ENCODE measurements around the gene WWOX. TPM values are rescaled to one million over a fixed set of nuclear protein-coding genes. Genes with fewer than 3 reads are reported as not detected.

WWOX gene
- total RNA-seq, 1 donor from 2014 or later = 16.7 TPM

- Histone ChIP-seq H3K27ac (ENCODE audit: low read depth, low read length) (no peak overlapping the region), H3K27me3 (ENCODE audit: control insufficient read depth in 3 of 3, insufficient read depth in 3 of 3, low read length in 3 of 3) (no peaks in the 10 kb centered on the region), H3K4me1 (ENCODE audit: control insufficient read depth in 3 of 3, insufficient read depth in 3 of 3, low read length in 3 of 3) (no peaks in the 10 kb centered on the region), H3K36me3 (ENCODE audit: control insufficient read depth in 3 of 3, insufficient read depth in 3 of 3, low read length in 3 of 3) (no peaks in the 10 kb centered on the region), H3K9me3 (ENCODE audit: control insufficient read depth in 3 of 3, low read length in 3 of 3) (no peaks in the 10 kb centered on the region), H3K4me3 (ENCODE audit: low read length in 3 of 3) (no peak overlapping the region), H3K9ac (ENCODE audit: low read depth in 1 of 3, low read length in 3 of 3) (no peak overlapping the region)
These were observed 752.7 kb downstream of the WWOX start for GRCh38 chr16:78852081-78852635.

DNA sequence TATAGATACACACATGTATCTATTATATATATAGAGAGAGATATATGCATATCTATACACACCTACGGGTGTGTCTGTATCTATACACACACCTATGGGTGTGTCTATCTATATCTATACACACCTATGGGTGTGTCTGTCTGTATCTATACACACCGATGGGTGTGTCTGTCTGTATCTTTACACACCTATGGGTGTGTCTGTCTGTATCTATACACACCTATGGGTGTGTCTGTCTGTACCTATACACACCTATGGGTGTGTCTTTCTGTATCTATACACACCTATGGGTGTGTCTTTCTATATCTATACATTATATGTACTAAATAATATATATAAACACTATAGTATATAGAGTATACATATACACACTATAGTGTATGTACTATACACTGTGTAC lies 762.6 kb downstream of the WWOX start:
- Histone ChIP-seq H3K36me3 (ENCODE audit: control insufficient read depth in 3 of 3, insufficient read depth in 3 of 3, low read length in 3 of 3) (no peaks in the 10 kb centered on the region), H3K9ac (ENCODE audit: low read depth in 1 of 3, low read length in 3 of 3) (no peak overlapping the region), H3K27me3 (ENCODE audit: control insufficient read depth in 3 of 3, insufficient read depth in 3 of 3, low read length in 3 of 3) (no peaks in the 10 kb centered on the region), H3K4me1 (ENCODE audit: control insufficient read depth in 3 of 3, insufficient read depth in 3 of 3, low read length in 3 of 3) (peaks cover 10 to 12% (median 10%) of the 10 kb centered on the region in 3 donors), H3K4me3 (ENCODE audit: low read length in 3 of 3) (no peak overlapping the region), H3K27ac (ENCODE audit: low read depth, low read length) (no peak overlapping the region), H3K9me3 (ENCODE audit: control insufficient read depth in 3 of 3, low read length in 3 of 3) (no peaks in the 10 kb centered on the region)

- Histone ChIP-seq H3K4me1 (ENCODE audit: control insufficient read depth in 3 of 3, insufficient read depth in 3 of 3, low read length in 3 of 3) (peaks cover 16% of the 10 kb centered on the region in 3 donors), H3K9me3 (ENCODE audit: control insufficient read depth in 3 of 3, low read length in 3 of 3) (no peaks in the 10 kb centered on the region), H3K27ac (ENCODE audit: low read depth, low read length) (peak overlapping the region; percentile 44), H3K27me3 (ENCODE audit: control insufficient read depth in 3 of 3, insufficient read depth in 3 of 3, low read length in 3 of 3) (no peaks in the 10 kb centered on the region), H3K9ac (ENCODE audit: low read depth in 1 of 3, low read length in 3 of 3) (peak overlapping the region in 2 of 3 donors; percentile 6 to 35), H3K4me3 (ENCODE audit: low read length in 3 of 3) (peak overlapping the region; percentile 34 to 46 (median 38)), H3K36me3 (ENCODE audit: control insufficient read depth in 3 of 3, insufficient read depth in 3 of 3, low read length in 3 of 3) (no peaks in the 10 kb centered on the region)
These were observed 767.1 kb downstream of the WWOX start for GRCh38 chr16:78866521-78866920.

- Histone ChIP-seq H3K9ac (ENCODE audit: low read depth in 1 of 3, low read length in 3 of 3) (no peak overlapping the region), H3K9me3 (ENCODE audit: control insufficient read depth in 3 of 3, low read length in 3 of 3) (no peaks in the 10 kb centered on the region), H3K27ac (ENCODE audit: low read depth, low read length) (no peak overlapping the region), H3K4me1 (ENCODE audit: control insufficient read depth in 3 of 3, insufficient read depth in 3 of 3, low read length in 3 of 3) (peaks cover 16% of the 10 kb centered on the region in 3 donors), H3K27me3 (ENCODE audit: control insufficient read depth in 3 of 3, insufficient read depth in 3 of 3, low read length in 3 of 3) (no peaks in the 10 kb centered on the region), H3K36me3 (ENCODE audit: control insufficient read depth in 3 of 3, insufficient read depth in 3 of 3, low read length in 3 of 3) (no peaks in the 10 kb centered on the region), H3K4me3 (ENCODE audit: low read length in 3 of 3) (no peak overlapping the region)
These were observed 770.0 kb downstream of the WWOX start for GRCh38 chr16:78869492-78869891.

- no peak overlapping the region for H3K27ac ChIP-seq (ENCODE audit: low read depth, low read length)
- H3K4me3 ChIP-seq (ENCODE audit: low read length in 3 of 3) = no peak overlapping the region
- H3K9ac ChIP-seq (ENCODE audit: low read depth in 1 of 3, low read length in 3 of 3) = no peak overlapping the region
- no peaks in the 10 kb centered on the region for H3K27me3 ChIP-seq (ENCODE audit: control insufficient read depth in 3 of 3, insufficient read depth in 3 of 3, low read length in 3 of 3)
- H3K36me3 ChIP-seq (ENCODE audit: control insufficient read depth in 3 of 3, insufficient read depth in 3 of 3, low read length in 3 of 3) = no peaks in the 10 kb centered on the region
- peaks cover 12 to 14% (median 14%) of the 10 kb centered on the region in 3 donors for H3K4me1 ChIP-seq (ENCODE audit: control insufficient read depth in 3 of 3, insufficient read depth in 3 of 3, low read length in 3 of 3)
- H3K9me3 ChIP-seq (ENCODE audit: control insufficient read depth in 3 of 3, low read length in 3 of 3) = no peaks in the 10 kb centered on the region
These were observed 771.8 kb downstream of the WWOX start for GRCh38 chr16:78871241-78871640.

- Histone ChIP-seq H3K9ac (ENCODE audit: low read depth in 1 of 3, low read length in 3 of 3) (no peak overlapping the region), H3K4me1 (ENCODE audit: control insufficient read depth in 3 of 3, insufficient read depth in 3 of 3, low read length in 3 of 3) (no peaks in the 10 kb centered on the region), H3K27ac (ENCODE audit: low read depth, low read length) (no peak overlapping the region), H3K36me3 (ENCODE audit: control insufficient read depth in 3 of 3, insufficient read depth in 3 of 3, low read length in 3 of 3) (no peaks in the 10 kb centered on the region), H3K27me3 (ENCODE audit: control insufficient read depth in 3 of 3, insufficient read depth in 3 of 3, low read length in 3 of 3) (no peaks in the 10 kb centered on the region), H3K9me3 (ENCODE audit: control insufficient read depth in 3 of 3, low read length in 3 of 3) (no peaks in the 10 kb centered on the region), H3K4me3 (ENCODE audit: low read length in 3 of 3) (no peak overlapping the region)
These were observed 777.2 kb downstream of the WWOX start for GRCh38 chr16:78876671-78877070.

DNA sequence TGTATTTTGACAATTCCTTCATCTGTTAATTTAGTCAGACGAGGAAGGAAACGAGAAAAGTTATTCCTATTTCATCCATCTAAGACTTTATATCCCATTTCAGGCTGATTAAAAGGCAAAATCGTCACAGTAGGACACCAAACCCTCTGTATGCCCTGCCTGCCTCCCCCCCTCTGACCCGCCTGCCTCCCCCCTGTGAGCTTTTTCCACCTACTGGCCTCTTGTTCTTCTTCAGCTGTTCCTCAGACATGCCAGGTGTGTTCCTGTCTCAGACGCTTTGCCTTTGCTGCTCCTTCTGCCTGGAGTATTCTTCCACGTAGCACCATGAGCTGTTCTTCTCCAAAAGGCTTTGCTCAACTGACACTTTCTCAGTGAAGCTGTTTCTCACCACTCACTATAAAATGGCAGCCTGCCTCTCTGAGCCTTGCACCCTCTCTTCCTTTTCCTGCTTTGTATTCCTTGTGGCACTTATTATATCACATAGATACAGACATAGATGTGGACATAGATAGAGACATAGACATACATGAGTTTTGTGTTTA lies 777.7 kb downstream of the WWOX start:
- no peaks in the 10 kb centered on the region for H3K27me3 ChIP-seq (ENCODE audit: control insufficient read depth in 3 of 3, insufficient read depth in 3 of 3, low read length in 3 of 3)
- H3K4me3 ChIP-seq (ENCODE audit: low read length in 3 of 3) = no peak overlapping the region
- H3K9me3 ChIP-seq (ENCODE audit: control insufficient read depth in 3 of 3, low read length in 3 of 3) = no peaks in the 10 kb centered on the region
- H3K9ac ChIP-seq (ENCODE audit: low read depth in 1 of 3, low read length in 3 of 3) = no peak overlapping the region
- H3K27ac ChIP-seq (ENCODE audit: low read depth, low read length) = no peak overlapping the region
- H3K4me1 ChIP-seq (ENCODE audit: control insufficient read depth in 3 of 3, insufficient read depth in 3 of 3, low read length in 3 of 3) = no peaks in the 10 kb centered on the region
- H3K36me3 ChIP-seq (ENCODE audit: control insufficient read depth in 3 of 3, insufficient read depth in 3 of 3, low read length in 3 of 3) = no peaks in the 10 kb centered on the region

DNA sequence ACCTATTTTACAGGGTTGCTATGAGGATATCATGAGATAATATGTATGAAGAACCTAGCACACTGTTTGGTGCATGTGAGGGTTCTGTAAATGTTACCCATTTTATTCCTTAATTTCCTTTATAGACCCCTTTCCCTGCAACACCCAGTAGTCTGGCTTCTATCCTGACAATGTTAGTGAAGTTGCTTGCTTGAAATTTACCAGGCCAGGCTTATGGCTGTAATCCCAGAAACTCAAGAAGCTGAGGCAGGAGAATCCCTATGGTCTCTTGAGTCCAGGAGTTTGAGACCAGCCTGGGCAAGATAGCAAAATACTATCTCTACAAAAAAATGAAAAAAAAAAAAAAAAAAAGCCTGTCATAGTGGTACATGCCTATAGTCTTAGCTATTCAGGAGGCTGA lies 779.1 kb downstream of the WWOX start:
- Histone ChIP-seq H3K36me3 (ENCODE audit: control insufficient read depth in 3 of 3, insufficient read depth in 3 of 3, low read length in 3 of 3) (no peaks in the 10 kb centered on the region), H3K9me3 (ENCODE audit: control insufficient read depth in 3 of 3, low read length in 3 of 3) (no peaks in the 10 kb centered on the region), H3K9ac (ENCODE audit: low read depth in 1 of 3, low read length in 3 of 3) (no peak overlapping the region), H3K4me3 (ENCODE audit: low read length in 3 of 3) (no peak overlapping the region), H3K27ac (ENCODE audit: low read depth, low read length) (no peak overlapping the region), H3K4me1 (ENCODE audit: control insufficient read depth in 3 of 3, insufficient read depth in 3 of 3, low read length in 3 of 3) (no peaks in the 10 kb centered on the region), H3K27me3 (ENCODE audit: control insufficient read depth in 3 of 3, insufficient read depth in 3 of 3, low read length in 3 of 3) (no peaks in the 10 kb centered on the region)

GRCh38 chr16:78879011-78879410 lies 779.6 kb downstream of the WWOX start:
- H3K27ac ChIP-seq (ENCODE audit: low read depth, low read length) = no peak overlapping the region
- H3K9me3 ChIP-seq (ENCODE audit: control insufficient read depth in 3 of 3, low read length in 3 of 3) = no peaks in the 10 kb centered on the region
- no peaks in the 10 kb centered on the region for H3K27me3 ChIP-seq (ENCODE audit: control insufficient read depth in 3 of 3, insufficient read depth in 3 of 3, low read length in 3 of 3)
- H3K36me3 ChIP-seq (ENCODE audit: control insufficient read depth in 3 of 3, insufficient read depth in 3 of 3, low read length in 3 of 3) = no peaks in the 10 kb centered on the region
- no peak overlapping the region for H3K4me3 ChIP-seq (ENCODE audit: low read length in 3 of 3)
- no peak overlapping the region for H3K9ac ChIP-seq (ENCODE audit: low read depth in 1 of 3, low read length in 3 of 3)
- no peaks in the 10 kb centered on the region for H3K4me1 ChIP-seq (ENCODE audit: control insufficient read depth in 3 of 3, insufficient read depth in 3 of 3, low read length in 3 of 3)

- Histone ChIP-seq H3K4me1 (ENCODE audit: control insufficient read depth in 3 of 3, insufficient read depth in 3 of 3, low read length in 3 of 3) (no peaks in the 10 kb centered on the region), H3K4me3 (ENCODE audit: low read length in 3 of 3) (no peak overlapping the region), H3K27me3 (ENCODE audit: control insufficient read depth in 3 of 3, insufficient read depth in 3 of 3, low read length in 3 of 3) (no peaks in the 10 kb centered on the region), H3K9ac (ENCODE audit: low read depth in 1 of 3, low read length in 3 of 3) (no peak overlapping the region), H3K27ac (ENCODE audit: low read depth, low read length) (no peak overlapping the region), H3K9me3 (ENCODE audit: control insufficient read depth in 3 of 3, low read length in 3 of 3) (no peaks in the 10 kb centered on the region), H3K36me3 (ENCODE audit: control insufficient read depth in 3 of 3, insufficient read depth in 3 of 3, low read length in 3 of 3) (no peaks in the 10 kb centered on the region)
These were observed 782.7 kb downstream of the WWOX start for GRCh38 chr16:78882150-78882549.
